Muscle layer of colon (tissue), 2 donors: ENCODE results near the gene ZMYM4.
"Not testable (repeated sequence)": the region's sequence is repeated elsewhere in the genome, so short reads cannot be mapped to it uniquely, and the experiment has no call there.

Experiments
- H3K27ac ChIP-seq: one replicate; pipeline ENCODE4 v1.7.0; 2013; ENCODE audit warnings: low read depth, mild to moderate bottlenecking, low read length, moderate library complexity
- H3K27me3 ChIP-seq, 2 donors: one replicate each; pipeline ENCODE4 v1.7.0; 2013; ENCODE audit warnings: low read length in 2 of 2, mild to moderate bottlenecking in 2 of 2; ENCODE audit not compliant: insufficient read depth in 2 of 2, control insufficient read depth in 1 of 2
- H3K36me3 ChIP-seq: one replicate; pipeline ENCODE4 v1.7.0; 2013; ENCODE audit warnings: mild to moderate bottlenecking, low read length; ENCODE audit not compliant: insufficient read depth
- H3K4me1 ChIP-seq: one replicate; pipeline ENCODE4 v1.7.0; 2013; ENCODE audit warnings: mild to moderate bottlenecking, low read length; ENCODE audit not compliant: insufficient read depth
- H3K4me3 ChIP-seq, 2 donors: one replicate each; pipeline ENCODE4 v1.7.0; 2013; ENCODE audit warnings: low read length in 2 of 2, low read depth in 1 of 2, mild to moderate bottlenecking in 1 of 2, moderate library complexity in 1 of 2
- H3K9ac ChIP-seq: one replicate; pipeline ENCODE4 v1.7.0; 2013; ENCODE audit warnings: low read length
- H3K9me3 ChIP-seq: one replicate; pipeline ENCODE4 v1.7.0; 2013; ENCODE audit warnings: mild to moderate bottlenecking, low read length
- donor health status: abdominal sarcoma.
- donor health status: Adenocarcinoma of cecum.

Gene ZMYM4

DNA sequence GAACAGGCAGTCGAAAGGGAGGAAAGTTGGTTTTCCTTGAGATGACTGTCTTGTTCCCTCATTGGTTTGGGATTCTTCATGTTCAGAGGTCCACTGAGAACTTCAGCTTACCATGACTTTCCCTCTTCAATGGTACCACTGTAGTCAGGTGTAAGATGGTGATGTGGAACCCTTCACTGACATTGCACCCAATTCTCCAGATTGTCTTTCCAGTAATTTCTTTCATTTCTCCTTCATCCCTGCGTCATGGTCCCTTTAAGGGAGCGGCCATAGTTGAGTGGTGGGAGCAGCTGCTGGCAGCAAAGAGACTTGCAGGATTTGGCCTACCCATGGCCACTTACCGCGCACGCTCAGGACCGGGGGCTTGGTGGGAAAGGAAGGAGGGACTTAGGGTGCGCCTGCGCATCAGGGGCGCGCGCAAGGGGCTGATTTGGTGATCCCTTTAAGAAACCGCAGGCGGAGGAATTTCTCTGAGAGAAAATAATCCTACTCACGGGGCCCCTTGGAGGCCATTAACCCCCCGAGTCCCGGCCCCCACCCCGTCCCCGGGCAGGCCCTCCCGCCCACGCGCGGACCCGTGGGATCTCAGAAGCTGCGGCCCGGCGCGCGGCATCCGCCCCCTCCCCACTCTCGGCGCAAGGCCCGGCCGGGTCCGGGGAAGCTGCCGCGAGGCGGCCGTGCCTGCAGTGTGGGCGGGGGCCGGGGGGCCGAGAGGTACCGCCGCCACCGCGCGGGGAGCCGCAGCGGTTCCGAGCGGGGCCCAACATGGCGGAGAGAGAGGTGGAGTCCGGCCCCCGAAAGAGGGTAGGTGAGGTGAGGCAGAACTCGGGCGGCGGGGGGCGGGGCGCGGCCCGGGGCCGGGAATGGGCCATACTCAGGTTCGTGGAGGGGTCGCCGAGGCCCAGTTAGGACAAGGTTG, at the start of gene ZMYM4:
Gene ZMYM4, plus strand, starts transcription at position 428 of the 919 bp plus-strand sequence. Its CDS starts 338 bp downstream, at position 766.
- Histone ChIP-seq H3K9me3 (no peaks in the 10 kb centered on the region), H3K27ac (peak within 1 kb of the TSS; percentile 90), H3K9ac (peak within 1 kb of the TSS; percentile 81), H3K27me3 (no peaks in the 10 kb centered on the region), H3K36me3 (no peaks in the 10 kb centered on the region), H3K4me1 (peaks cover 30% of the 10 kb centered on the region), H3K4me3 (peak within 1 kb of the TSS; percentile 82 to 96)

DNA sequence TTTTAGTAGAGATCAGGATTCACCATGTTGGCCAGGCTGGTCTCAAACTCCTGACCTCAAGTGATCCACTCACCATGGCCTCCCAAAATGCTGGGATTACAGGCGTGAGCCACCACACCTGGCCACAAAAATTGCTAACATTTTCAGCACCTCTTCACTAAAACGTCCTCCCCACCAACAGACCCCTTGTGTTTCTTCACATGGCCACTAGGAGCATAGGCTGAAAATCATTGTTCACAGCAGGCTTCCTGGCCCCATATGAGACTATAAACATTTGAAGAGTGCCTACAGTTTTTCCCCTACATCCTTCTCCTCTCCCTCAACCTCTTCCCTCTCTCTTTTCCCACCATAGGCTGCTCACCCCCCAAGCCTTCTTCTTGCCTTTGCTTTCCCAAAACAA, 47.5 kb upstream of the ZMYM4 start:
- H3K9me3 ChIP-seq = no peaks in the 10 kb centered on the region
- H3K36me3 ChIP-seq = no peaks in the 10 kb centered on the region
- H3K27ac ChIP-seq = no peak overlapping the region
- no peak overlapping the region for H3K4me3 ChIP-seq
- H3K27me3 ChIP-seq = no peaks in the 10 kb centered on the region
- H3K4me1 ChIP-seq = peaks cover 4% of the 10 kb centered on the region
- no peak overlapping the region for H3K9ac ChIP-seq

DNA sequence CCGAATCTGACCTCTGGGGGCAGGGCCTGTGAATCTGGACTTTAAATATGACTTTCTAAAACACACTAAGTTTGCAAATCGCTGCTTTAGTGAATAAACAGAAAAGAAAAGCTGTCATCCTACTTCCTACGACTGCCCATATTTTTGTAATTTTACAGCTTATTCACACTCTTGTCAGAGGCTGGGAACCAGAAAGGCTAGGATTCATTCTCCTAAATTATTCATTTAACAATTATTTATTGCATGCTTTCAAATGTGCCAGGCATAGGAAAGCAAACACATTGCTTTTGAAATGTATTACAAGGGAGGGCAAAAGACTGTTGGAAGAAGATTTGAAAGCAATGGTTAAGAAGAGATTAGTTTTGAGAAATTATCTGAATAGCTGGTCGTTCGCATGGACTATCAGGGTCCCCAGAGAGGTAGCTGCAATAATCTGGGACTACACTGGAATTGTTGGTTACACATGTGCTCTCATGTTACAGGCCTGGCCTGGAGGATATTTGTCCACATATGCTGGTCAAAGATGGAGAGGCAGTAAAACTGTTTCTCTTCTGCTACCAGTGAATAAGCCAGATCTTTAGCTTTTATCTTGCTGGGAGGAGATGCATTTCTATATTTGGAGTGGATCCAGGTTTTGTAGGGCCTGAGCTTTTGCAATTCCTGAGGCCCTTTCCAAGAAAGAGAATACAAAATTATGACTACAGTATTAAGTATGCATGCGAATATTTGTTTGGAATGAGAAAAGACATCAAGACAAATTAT, 46.0 kb upstream of the ZMYM4 start:
- Histone ChIP-seq H3K36me3 (no peaks in the 10 kb centered on the region), H3K4me1 (peaks cover 4% of the 10 kb centered on the region), H3K4me3 (no peak overlapping the region), H3K27ac (no peak overlapping the region), H3K9me3 (no peaks in the 10 kb centered on the region), H3K27me3 (no peaks in the 10 kb centered on the region), H3K9ac (no peak overlapping the region)

DNA sequence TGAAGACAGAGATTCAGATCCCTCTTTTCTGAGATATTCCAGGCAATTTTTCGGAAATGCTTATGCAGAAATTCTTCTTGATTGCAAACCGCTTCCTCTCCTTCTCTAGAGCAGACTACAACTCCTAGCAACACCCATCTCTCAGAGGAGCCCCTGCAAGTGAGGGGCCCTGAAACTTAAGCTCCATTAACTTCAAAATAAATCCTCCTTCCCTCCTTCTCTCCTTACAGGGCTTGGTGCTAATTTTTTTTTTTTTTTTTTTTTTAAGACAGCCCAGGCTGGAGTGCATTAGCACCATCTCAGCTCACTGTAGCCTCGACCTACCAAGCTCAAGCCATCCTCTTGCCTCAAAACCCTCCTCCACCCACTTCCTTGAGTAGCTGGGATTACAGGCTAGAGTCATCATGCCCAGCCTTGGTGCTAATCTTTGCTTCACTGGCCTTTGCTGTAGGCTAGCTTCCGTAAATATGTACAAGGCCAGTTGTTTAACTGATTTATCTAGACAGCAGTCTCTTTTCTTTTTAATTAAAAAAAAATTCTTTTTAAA, 45.4 kb upstream of the ZMYM4 start:
- Histone ChIP-seq H3K27ac (peak overlapping the region; percentile 10), H3K4me3 (no peak overlapping the region), H3K36me3 (no peaks in the 10 kb centered on the region), H3K9me3 (no peaks in the 10 kb centered on the region), H3K27me3 (no peaks in the 10 kb centered on the region), H3K4me1 (peaks cover 4% of the 10 kb centered on the region), H3K9ac (no peak overlapping the region)

DNA sequence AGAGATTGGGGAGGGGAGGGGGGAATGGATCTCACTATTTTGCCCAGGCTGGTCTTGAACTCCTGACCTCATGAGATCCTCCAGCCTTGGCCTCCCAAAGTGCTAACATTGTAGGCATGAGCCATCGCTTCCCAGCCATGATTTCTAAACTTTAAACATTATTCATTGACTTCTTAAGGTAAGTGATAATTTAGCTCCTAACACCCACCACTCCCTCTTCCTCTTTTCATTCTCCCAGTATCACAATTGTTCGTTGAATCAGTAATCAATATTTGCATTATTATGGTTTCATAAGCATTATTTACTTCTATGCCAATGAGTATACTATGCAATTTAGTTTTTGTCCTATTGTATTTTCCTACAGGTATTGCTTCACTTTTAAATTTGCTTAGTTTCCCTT, 42.0 kb upstream of the ZMYM4 start:
- Histone ChIP-seq H3K4me1 (peaks cover 4% of the 10 kb centered on the region), H3K36me3 (no peaks in the 10 kb centered on the region), H3K9me3 (no peaks in the 10 kb centered on the region), H3K9ac (no peak overlapping the region), H3K27me3 (no peaks in the 10 kb centered on the region), H3K27ac (no peak overlapping the region), H3K4me3 (no peak overlapping the region)

DNA sequence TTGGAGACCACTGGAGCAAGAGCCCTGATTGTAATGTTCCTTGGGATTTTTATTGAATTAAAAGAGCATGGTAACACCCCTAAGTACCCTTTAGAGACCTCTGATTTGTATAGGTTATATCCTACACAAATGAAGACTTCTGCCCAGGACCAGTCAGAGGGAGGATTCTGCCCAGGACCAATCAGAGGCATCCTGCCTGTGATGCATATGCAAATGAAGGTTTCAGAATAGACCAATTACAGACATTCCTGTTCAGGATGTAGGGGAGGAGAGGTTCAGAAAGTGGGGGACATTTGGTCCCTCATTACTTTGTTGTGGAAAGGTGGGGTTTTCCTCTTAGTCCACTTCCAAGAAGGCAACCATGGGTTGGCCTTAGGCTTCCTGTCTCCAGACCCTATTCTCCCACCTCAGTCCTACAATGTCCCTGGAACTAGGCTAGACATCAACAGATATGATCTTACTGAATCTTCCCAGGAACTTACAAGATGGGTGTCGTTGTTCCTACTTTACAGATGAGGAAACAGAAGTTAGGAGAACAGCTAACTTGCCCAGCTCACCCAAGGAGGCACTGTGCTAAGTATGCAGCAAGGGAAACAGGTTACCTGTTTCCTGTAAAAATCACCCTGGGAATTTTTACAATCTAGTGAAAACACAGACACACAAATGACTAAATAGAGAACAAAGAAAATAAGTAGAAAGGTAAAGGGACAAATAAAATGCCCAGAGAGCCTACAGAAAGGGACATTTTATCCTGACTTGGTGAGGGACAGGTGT, 38.7 kb upstream of the ZMYM4 start:
- H3K27me3 ChIP-seq = no peaks in the 10 kb centered on the region
- no peaks in the 10 kb centered on the region for H3K9me3 ChIP-seq
- H3K9ac ChIP-seq = no peak overlapping the region
- no peaks in the 10 kb centered on the region for H3K36me3 ChIP-seq
- no peaks in the 10 kb centered on the region for H3K4me1 ChIP-seq
- no peak overlapping the region for H3K27ac ChIP-seq
- no peak overlapping the region for H3K4me3 ChIP-seq

DNA sequence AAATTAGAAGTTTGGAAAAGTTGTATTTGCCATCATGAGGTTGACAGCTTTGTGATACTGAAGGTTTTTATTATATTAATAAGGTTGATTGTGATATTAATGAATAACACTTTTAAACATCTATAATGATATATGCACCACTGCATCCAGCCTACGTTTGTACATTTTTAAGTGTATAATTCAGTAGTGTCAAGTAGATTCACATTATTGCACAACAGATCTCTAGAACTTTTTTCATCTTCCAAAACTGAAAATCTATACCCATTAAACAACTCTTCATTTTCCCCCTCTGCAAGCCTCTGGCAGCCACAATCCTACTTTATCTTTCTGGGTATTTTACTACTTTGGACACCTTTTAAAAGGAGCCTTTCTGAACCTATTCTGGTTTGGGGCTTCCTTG, 37.2 kb upstream of the ZMYM4 start:
- no peaks in the 10 kb centered on the region for H3K9me3 ChIP-seq
- no peaks in the 10 kb centered on the region for H3K4me1 ChIP-seq
- no peak overlapping the region for H3K27ac ChIP-seq
- no peak overlapping the region for H3K4me3 ChIP-seq
- no peaks in the 10 kb centered on the region for H3K36me3 ChIP-seq
- no peak overlapping the region for H3K9ac ChIP-seq
- H3K27me3 ChIP-seq = no peaks in the 10 kb centered on the region

DNA sequence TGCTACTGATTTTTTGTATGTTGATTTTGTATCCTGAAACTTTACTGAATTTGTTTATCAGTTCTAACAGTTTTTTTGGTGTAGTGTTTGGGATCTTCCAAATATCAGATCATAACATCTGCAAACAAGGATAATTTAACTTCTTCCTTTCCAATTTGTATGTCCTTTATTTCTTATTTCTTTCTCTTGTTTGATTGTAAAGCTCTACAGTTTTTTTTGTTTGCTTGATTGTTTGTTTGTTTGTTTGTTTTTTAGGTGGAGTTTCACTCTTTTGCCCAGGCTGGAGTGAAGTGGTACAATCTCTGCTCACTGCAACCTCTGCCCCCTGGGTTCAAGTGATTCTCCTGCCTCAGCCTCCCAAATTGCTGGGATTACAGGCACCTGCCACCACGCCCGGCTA, 31.7 kb upstream of the ZMYM4 start:
- not testable (repeated sequence) for H3K4me3 ChIP-seq, H3K36me3 ChIP-seq, H3K9me3 ChIP-seq, H3K27ac ChIP-seq, H3K27me3 ChIP-seq, H3K9ac ChIP-seq, H3K4me1 ChIP-seq

DNA sequence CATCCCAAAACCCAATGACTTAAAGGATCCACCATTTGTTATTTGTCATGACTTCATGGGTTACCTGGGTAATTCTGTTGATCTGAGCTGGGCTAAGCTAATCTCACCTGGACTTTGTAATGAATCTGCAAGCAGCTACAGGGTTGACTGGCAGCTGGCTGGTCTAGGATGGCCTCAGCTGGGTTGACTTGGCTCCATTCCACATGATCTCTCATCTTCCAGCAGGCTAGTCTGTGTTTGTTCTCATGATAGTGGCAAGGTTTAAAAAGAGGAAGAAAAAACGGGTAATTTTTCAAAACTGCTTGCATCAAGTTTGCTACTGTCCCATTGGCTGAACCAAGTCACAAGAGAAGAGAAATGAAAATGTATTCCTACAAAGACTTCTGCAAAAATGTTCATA, 24.8 kb upstream of the ZMYM4 start:
- no peaks in the 10 kb centered on the region for H3K36me3 ChIP-seq
- H3K9ac ChIP-seq = no peak overlapping the region
- no peaks in the 10 kb centered on the region for H3K27me3 ChIP-seq
- no peaks in the 10 kb centered on the region for H3K9me3 ChIP-seq
- no peak overlapping the region for H3K27ac ChIP-seq
- H3K4me1 ChIP-seq = no peaks in the 10 kb centered on the region
- H3K4me3 ChIP-seq = no peak overlapping the region

DNA sequence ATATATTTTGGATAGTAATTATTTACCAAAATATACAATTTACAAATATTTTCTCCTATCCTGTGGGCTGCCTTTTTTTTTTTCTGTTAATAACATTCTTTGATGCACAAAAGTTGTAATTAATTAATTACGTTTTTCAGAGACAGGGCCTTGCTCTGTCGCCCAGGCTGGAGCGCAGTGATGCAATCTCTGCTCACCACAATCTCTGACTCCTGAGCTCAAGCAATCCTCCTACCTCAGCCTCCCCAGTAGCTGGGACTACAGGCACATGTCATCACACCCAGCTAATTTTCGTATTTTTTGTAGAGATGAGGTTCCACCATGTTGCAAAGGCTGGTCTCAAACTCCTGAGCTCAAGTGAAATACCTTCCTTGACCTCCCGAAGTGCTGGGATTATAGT, 21.3 kb upstream of the ZMYM4 start:
- Histone ChIP-seq H3K27ac (no peak overlapping the region), H3K9ac (no peak overlapping the region), H3K4me1 (no peaks in the 10 kb centered on the region), H3K4me3 (no peak overlapping the region), H3K36me3 (no peaks in the 10 kb centered on the region), H3K9me3 (no peaks in the 10 kb centered on the region), H3K27me3 (no peaks in the 10 kb centered on the region)

DNA sequence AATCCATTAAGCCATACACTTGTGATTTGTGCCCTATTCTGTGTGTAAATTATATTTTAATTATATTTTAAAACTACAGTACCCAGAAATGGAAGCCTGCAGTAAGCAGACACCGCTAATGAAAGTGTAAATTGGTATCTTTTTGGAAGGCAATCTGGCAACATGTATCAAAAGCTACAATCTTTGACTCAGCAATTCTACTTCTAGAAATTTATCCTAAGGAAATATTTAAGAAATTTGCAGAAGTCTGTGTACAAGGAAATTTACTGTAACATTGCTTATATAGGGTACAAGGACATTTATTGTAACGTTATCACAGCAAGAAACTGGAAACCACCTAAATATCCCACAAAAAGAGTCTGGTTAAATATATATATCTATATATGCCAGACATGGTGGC, 14.6 kb upstream of the ZMYM4 start:
- Histone ChIP-seq H3K9me3 (no peaks in the 10 kb centered on the region), H3K4me1 (no peaks in the 10 kb centered on the region), H3K4me3 (no peak overlapping the region), H3K36me3 (no peaks in the 10 kb centered on the region), H3K27me3 (no peaks in the 10 kb centered on the region), H3K27ac (no peak overlapping the region), H3K9ac (no peak overlapping the region)
